ENCODE data around the gene NKD1. TPM values are rescaled to one million over a fixed set of nuclear protein-coding genes. Genes with fewer than 3 reads are reported as not detected.

Gene NKD1
- total RNA-seq, 6 donors from 2014 or later, result 9.9 to 59.7 (median 21.4) TPM

DNA sequence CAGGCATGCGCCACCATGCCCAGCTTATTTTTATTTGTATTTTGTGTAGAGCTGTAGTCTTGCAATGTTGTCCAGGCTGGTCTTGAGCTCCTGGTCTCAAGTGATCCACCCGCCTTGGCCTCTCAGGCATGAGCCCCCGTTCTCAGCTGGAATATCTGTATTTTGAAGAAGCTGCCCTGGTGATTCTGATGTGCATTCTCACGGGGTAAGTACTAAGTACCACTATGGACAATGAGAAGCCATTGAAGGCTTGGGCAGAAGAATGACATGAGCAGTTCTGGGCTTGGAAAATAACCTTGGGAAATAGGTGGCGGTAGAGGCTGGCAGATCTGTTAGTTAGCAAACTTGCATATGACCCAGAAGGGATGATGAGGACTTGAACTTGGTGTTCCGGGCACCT lies 15.6 kb upstream of the NKD1 start:
- Histone ChIP-seq H3K4me3 (no peak overlapping the region), H3K9me3 (peaks cover 0 to 6% (median 0%) of the 10 kb centered on the region in 4 donors), H3K4me1 (no peaks in the 10 kb centered on the region), H3K36me3 (no peaks in the 10 kb centered on the region), H3K27ac (no peak overlapping the region), H3K27me3 (no peaks in the 10 kb centered on the region)
- TF ChIP-seq POLR2AphosphoS5 (IDR thresholded peaks at IDR 0.05) (no peak), POLR2A (IDR thresholded peaks at IDR 0.05) (no peak), EP300 (IDR thresholded peaks at IDR 0.05) (no peak), CTCF (IDR thresholded peaks at IDR 0.05) (no peak)
- WGBS, 2 donors, result 91 to 95% methylated on average over 6 of the region's 6 CpGs
- DNase-seq, result no peak
- ATAC-seq (ENCODE audit: low FRiP score in 2 of 2), result no peak

DNA sequence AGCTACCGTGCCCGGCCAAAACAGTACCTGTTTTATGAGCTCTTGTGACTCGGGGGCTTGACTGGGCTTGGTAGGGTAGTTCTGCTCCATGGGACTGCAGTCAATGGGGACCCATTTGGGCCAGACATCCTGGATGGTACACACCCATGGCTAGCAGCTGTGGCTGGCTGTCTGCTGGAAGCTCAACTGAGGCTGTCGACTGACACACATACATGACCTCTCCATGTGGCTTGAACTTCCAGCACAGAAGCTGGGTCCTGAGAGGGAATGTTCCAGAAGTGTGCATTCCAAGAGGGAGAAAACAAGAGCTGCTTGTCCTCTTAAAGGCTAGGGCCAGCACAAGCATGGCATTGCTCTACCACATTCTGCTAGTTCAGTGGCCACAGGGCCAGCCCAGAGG lies 14.9 kb upstream of the NKD1 start:
- WGBS, 2 donors, result 88% methylated on average over 4 of the region's 4 CpGs
- TF ChIP-seq CTCF (IDR thresholded peaks at IDR 0.05) (no peak), POLR2AphosphoS5 (IDR thresholded peaks at IDR 0.05) (no peak), POLR2A (IDR thresholded peaks at IDR 0.05) (no peak), EP300 (IDR thresholded peaks at IDR 0.05) (no peak)
- Histone ChIP-seq H3K9me3 (peaks cover 0 to 6% (median 0%) of the 10 kb centered on the region in 4 donors), H3K4me3 (no peak overlapping the region), H3K36me3 (no peaks in the 10 kb centered on the region), H3K4me1 (no peaks in the 10 kb centered on the region), H3K27ac (no peak overlapping the region), H3K27me3 (no peaks in the 10 kb centered on the region)
- ATAC-seq (ENCODE audit: low FRiP score in 2 of 2) (no peak), DNase-seq (no peak)

- Histone ChIP-seq H3K9me3 (peaks cover 0 to 6% (median 0%) of the 10 kb centered on the region in 4 donors), H3K27ac (no peak overlapping the region), H3K4me3 (no peak overlapping the region), H3K4me1 (no peaks in the 10 kb centered on the region), H3K27me3 (no peaks in the 10 kb centered on the region), H3K36me3 (no peaks in the 10 kb centered on the region)
- DNase-seq, result no peak
- no peak for ATAC-seq (ENCODE audit: low FRiP score in 2 of 2)
- TF ChIP-seq EP300 (IDR thresholded peaks at IDR 0.05), result no peak
- TF ChIP-seq POLR2A (IDR thresholded peaks at IDR 0.05), result no peak
- TF ChIP-seq POLR2AphosphoS5 (IDR thresholded peaks at IDR 0.05), result no peak
- TF ChIP-seq CTCF (IDR thresholded peaks at IDR 0.05), result no peak
- WGBS, 2 donors, result 72 to 80% methylated on average over 4 of the region's 4 CpGs
Measured at GRCh38 chr16:50534091-50534490, 14.1 kb upstream of the NKD1 start.

GRCh38 chr16:50534556-50534955 lies 13.6 kb upstream of the NKD1 start:
- peaks cover 0 to under 1% (median 0%) of the 10 kb centered on the region in 4 donors for H3K9me3 ChIP-seq
- no peak overlapping the region for H3K27ac ChIP-seq
- H3K36me3 ChIP-seq, result no peaks in the 10 kb centered on the region
- no peak for TF ChIP-seq EP300 (IDR thresholded peaks at IDR 0.05)
- no peaks in the 10 kb centered on the region for H3K4me1 ChIP-seq
- H3K27me3 ChIP-seq, result no peaks in the 10 kb centered on the region
- no peak overlapping the region for H3K4me3 ChIP-seq
- WGBS, 2 donors, result 90 to 91% methylated on average over 7 to 10 of the region's 10 CpGs
- DNase-seq (no peak), ATAC-seq (ENCODE audit: low FRiP score in 2 of 2) (no peak)

DNA sequence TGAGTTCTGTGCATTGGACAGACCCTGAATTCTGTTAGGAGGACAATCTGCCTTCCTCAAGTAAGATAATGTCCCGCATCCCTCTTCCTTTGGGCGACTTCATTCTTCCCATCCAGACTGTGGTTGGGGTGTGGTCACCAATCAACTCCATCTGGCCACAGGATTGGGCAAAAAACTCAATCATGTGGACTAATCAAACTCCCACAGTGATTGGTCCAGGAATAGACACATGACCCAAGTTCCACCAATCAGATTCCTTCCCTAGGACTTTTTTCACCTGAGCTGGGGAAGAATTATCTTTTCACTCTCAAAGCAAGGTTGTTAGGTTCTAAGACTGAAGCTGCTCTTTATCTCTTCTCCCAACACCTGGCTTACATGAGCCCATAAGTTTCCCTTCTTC lies 13.2 kb upstream of the NKD1 start:
- Histone ChIP-seq H3K4me3 (no peak overlapping the region), H3K27me3 (no peaks in the 10 kb centered on the region), H3K9me3 (no peaks in the 10 kb centered on the region), H3K4me1 (no peaks in the 10 kb centered on the region), H3K27ac (no peak overlapping the region), H3K36me3 (no peaks in the 10 kb centered on the region)
- no peak for ATAC-seq (ENCODE audit: low FRiP score in 2 of 2)
- WGBS, 2 donors, result 84 to 91% methylated on average over 2 of the region's 2 CpGs
- no peak for DNase-seq
- TF ChIP-seq POLR2A (IDR thresholded peaks at IDR 0.05), result no peak
- no peak for TF ChIP-seq EP300 (IDR thresholded peaks at IDR 0.05)
- no peak for TF ChIP-seq CTCF (IDR thresholded peaks at IDR 0.05)
- no peak for TF ChIP-seq POLR2AphosphoS5 (IDR thresholded peaks at IDR 0.05)
